CD8-positive, alpha-beta memory T cell (primary cell): ENCODE measurements around the gene ADAMTS18. TPM values are rescaled to one million over a fixed set of nuclear protein-coding genes. Genes with fewer than 3 reads are reported as not detected.

ENCODE experiments used
- CTCF ChIA-PET: fragments of 350-600 bp; sonication (Branson Sonifier 250); formaldehyde crosslinking; loops from one replicate; lab custom pipeline; 2021; ENCODE audit warnings: antibody characterized with exemption; lab: Charles Lee
- POLR2A ChIA-PET: fragments of 350-600 bp; sonication (Branson Sonifier 250); formaldehyde crosslinking; loops from one replicate; lab custom pipeline; 2021; ENCODE audit warnings: antibody characterized with exemption; lab: Charles Lee
- DNase-seq, 5 donors: peaks; one replicate each; pipeline versions ENCODE4 v3.0.0 to v3.0.0-alpha.2; 2020 to 2022; ENCODE audit warnings: mixed read lengths in 1 of 5
- H3K27ac ChIP-seq: one replicate; pipeline ENCODE4 v1.7.0; 2013; ENCODE audit warnings: low read depth, mild to moderate bottlenecking, low read length, moderate library complexity
- H3K27me3 ChIP-seq: 2 replicates; pipeline ENCODE4 v1.7.0; 2013; ENCODE audit warnings: low read length, mild to moderate bottlenecking; ENCODE audit not compliant: insufficient read depth, poor library complexity, severe bottlenecking
- H3K36me3 ChIP-seq: 2 replicates; pipeline ENCODE4 v1.7.0; 2013; ENCODE audit warnings: mild to moderate bottlenecking, low read length, moderate library complexity; ENCODE audit not compliant: insufficient read depth
- H3K4me1 ChIP-seq: 2 replicates; pipeline ENCODE4 v1.7.0; 2013; ENCODE audit warnings: mild to moderate bottlenecking, low read length, moderate library complexity; ENCODE audit not compliant: insufficient read depth
- H3K4me3 ChIP-seq: 2 replicates; pipeline ENCODE4 v1.7.0; 2013; ENCODE audit warnings: mild to moderate bottlenecking, low read length
- H3K9me3 ChIP-seq: 2 replicates; pipeline ENCODE4 v1.7.0; 2013; ENCODE audit warnings: mild to moderate bottlenecking, low read length
- H3K27ac Mint-ChIP-seq, 8 donors: one replicate each; pipeline ENCODE4 v1.8.0; 2020 to 2021; ENCODE audit warnings: mixed read lengths in 8 of 8, mild to moderate bottlenecking in 6 of 8, inconsistent platforms in 3 of 8, moderate library complexity in 3 of 8
- H3K27me3 Mint-ChIP-seq, 2 donors: one replicate each; pipeline ENCODE4 v1.8.0; 2020 to 2021; ENCODE audit warnings: mixed read lengths in 2 of 2, mild to moderate bottlenecking in 1 of 2, moderate library complexity in 1 of 2
- H3K36me3 Mint-ChIP-seq, 3 donors: one replicate each; pipeline ENCODE4 v1.8.0; 2020 to 2021; ENCODE audit warnings: mixed read lengths in 3 of 3, inconsistent platforms in 1 of 3, mild to moderate bottlenecking in 1 of 3
- H3K4me1 Mint-ChIP-seq, 3 donors: one replicate each; pipeline ENCODE4 v1.8.0; 2020 to 2021; ENCODE audit warnings: mixed read lengths in 3 of 3, inconsistent platforms in 1 of 3, mild to moderate bottlenecking in 1 of 3
- H3K4me3 Mint-ChIP-seq, 7 donors: one replicate each; pipeline ENCODE4 v1.8.0; 2020 to 2021; ENCODE audit warnings: mixed read lengths in 7 of 7, mild to moderate bottlenecking in 6 of 7, moderate library complexity in 4 of 7, inconsistent platforms in 2 of 7
- H3K9me3 Mint-ChIP-seq, 5 donors: one replicate each; pipeline ENCODE4 v1.8.0; 2020 to 2022; ENCODE audit warnings: mixed read lengths in 5 of 5, mild to moderate bottlenecking in 3 of 5, moderate library complexity in 2 of 5, inconsistent platforms in 1 of 5
- polyA plus RNA-seq: library from polyadenylated mRNA; unstranded; fragments of 300-500 nt; fragmentation: Illumina TruSeq; gene quantifications from one replicate; pipeline ENCODE4 v1.2.3, GENCODE V29; 2021
- total RNA-seq, 2 experiments: library from RNA; stranded (reverse); gene quantifications; one replicate each; pipeline ENCODE4 v1.2.3, GENCODE V29; 2021

The ADAMTS18 gene
- total and polyA plus RNA-seq, 3 experiments from 2014 or later: not detected

GRCh38 chr16:77306075-77306474 lies 128.8 kb downstream of the ADAMTS18 start:
- no peak overlapping the region for H3K27ac ChIP-seq
- H3K4me3 ChIP-seq: no peak overlapping the region
- no peaks in the 10 kb centered on the region for H3K36me3 ChIP-seq
- Mint-ChIP-seq H3K27me3 (peaks cover 0 to 3% of the 10 kb centered on the region in 2 donors), H3K4me3 (no peak overlapping the region), H3K36me3 (no peaks in the 10 kb centered on the region), H3K27ac (no peak overlapping the region), H3K4me1 (no peaks in the 10 kb centered on the region), H3K9me3 (no peaks in the 10 kb centered on the region)
- ChIA-PET POLR2A (no interaction called here), CTCF (no interaction called here)
- H3K9me3 ChIP-seq: no peaks in the 10 kb centered on the region
- no peaks in the 10 kb centered on the region for H3K27me3 ChIP-seq
- DNase-seq: no peak
- H3K4me1 ChIP-seq: no peaks in the 10 kb centered on the region

DNA sequence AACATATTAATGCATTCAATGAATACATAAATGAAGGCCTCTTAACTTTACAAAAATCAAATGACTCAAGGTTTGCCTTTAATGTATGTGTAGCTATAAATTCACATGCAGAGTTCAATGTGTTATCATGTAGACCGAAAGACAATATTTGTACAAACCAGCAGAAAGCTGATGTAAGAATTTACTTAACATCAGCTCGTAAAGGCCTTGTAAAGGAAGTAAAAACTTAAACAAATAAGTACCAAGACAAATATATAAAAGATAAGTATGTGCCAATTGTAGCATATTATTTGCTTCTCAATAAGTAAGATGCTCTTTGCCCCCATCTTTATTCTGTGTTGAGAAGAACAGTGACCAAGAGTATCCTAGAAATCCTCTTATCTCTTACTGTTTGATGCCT lies 130.0 kb downstream of the ADAMTS18 start:
- no peak for DNase-seq
- Histone ChIP-seq H3K4me3 (no peak overlapping the region), H3K27ac (no peak overlapping the region), H3K27me3 (no peaks in the 10 kb centered on the region), H3K4me1 (no peaks in the 10 kb centered on the region), H3K9me3 (no peaks in the 10 kb centered on the region), H3K36me3 (no peaks in the 10 kb centered on the region)
- Mint-ChIP-seq H3K4me1 (no peaks in the 10 kb centered on the region), H3K27ac (no peak overlapping the region), H3K27me3 (peaks cover 0 to 3% of the 10 kb centered on the region in 2 donors), H3K4me3 (no peak overlapping the region), H3K36me3 (no peaks in the 10 kb centered on the region), H3K9me3 (no peaks in the 10 kb centered on the region)
- POLR2A ChIA-PET: no interaction called here
- CTCF ChIA-PET: no interaction called here

- H3K36me3 ChIP-seq: no peaks in the 10 kb centered on the region
- no peak overlapping the region for H3K27ac Mint-ChIP-seq
- H3K27me3 ChIP-seq: no peaks in the 10 kb centered on the region
- H3K9me3 ChIP-seq: no peaks in the 10 kb centered on the region
- ChIA-PET CTCF (no interaction called here), POLR2A (no interaction called here)
- H3K4me1 Mint-ChIP-seq: no peaks in the 10 kb centered on the region
- H3K27me3 Mint-ChIP-seq: peaks cover 0 to 3% of the 10 kb centered on the region in 2 donors
- no peak for DNase-seq
- H3K4me3 ChIP-seq: no peak overlapping the region
- no peak overlapping the region for H3K27ac ChIP-seq
- no peaks in the 10 kb centered on the region for H3K36me3 Mint-ChIP-seq
- no peaks in the 10 kb centered on the region for H3K4me1 ChIP-seq
- no peaks in the 10 kb centered on the region for H3K9me3 Mint-ChIP-seq
- no peak overlapping the region for H3K4me3 Mint-ChIP-seq
Observed at GRCh38 chr16:77304134-77304533, 130.7 kb downstream of the ADAMTS18 start.

DNA sequence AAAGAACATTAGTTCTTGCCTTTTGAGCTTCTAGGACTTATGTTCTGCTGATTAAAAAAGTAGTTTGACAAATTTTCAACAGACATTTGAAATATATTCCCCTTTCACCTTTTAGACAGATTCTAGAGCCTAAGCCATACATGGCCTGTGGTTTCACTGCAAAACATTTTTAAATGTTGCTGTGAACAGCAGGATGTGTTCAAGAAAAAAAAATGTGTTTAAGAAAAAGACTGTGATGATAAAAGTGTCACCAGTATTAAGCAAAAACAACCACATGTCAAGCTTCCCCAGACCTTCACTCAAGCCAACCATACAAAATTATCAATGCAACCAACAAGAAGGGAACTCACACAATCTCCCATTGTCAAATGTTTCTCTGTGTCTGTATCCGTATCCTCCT lies 132.2 kb downstream of the ADAMTS18 start:
- no peaks in the 10 kb centered on the region for H3K36me3 Mint-ChIP-seq
- no peaks in the 10 kb centered on the region for H3K4me1 Mint-ChIP-seq
- peaks cover 0 to 3% of the 10 kb centered on the region in 2 donors for H3K27me3 Mint-ChIP-seq
- ChIA-PET POLR2A (no interaction called here), CTCF (no interaction called here)
- H3K9me3 Mint-ChIP-seq: no peaks in the 10 kb centered on the region
- H3K4me3 ChIP-seq: no peak overlapping the region
- no peaks in the 10 kb centered on the region for H3K4me1 ChIP-seq
- DNase-seq: no peak
- H3K27ac ChIP-seq: no peak overlapping the region
- H3K36me3 ChIP-seq: no peaks in the 10 kb centered on the region
- no peak overlapping the region for H3K4me3 Mint-ChIP-seq
- peak overlapping the region in 1 of 8 donors; percentile 85 for H3K27ac Mint-ChIP-seq
- H3K27me3 ChIP-seq: no peaks in the 10 kb centered on the region
- no peaks in the 10 kb centered on the region for H3K9me3 ChIP-seq

DNA sequence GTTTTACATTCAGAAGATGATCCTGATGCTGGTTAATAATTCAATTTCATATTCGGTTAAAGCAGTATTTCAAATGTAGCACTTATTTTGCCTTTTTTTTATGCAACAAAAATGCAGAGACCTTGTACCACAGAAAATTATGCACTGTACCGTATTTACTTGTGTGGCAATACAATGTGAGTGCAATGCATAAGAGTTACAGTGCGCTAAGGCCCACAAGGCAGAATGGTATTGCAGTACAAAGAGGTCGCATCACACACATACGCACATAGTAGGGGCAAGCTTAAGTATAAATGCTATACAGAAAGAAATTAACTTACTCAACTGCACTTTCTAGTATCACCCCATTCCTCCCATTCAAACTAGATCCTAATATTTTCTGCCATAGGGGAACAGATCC lies 132.6 kb downstream of the ADAMTS18 start:
- DNase-seq: no peak
- Histone ChIP-seq H3K36me3 (no peaks in the 10 kb centered on the region), H3K4me1 (no peaks in the 10 kb centered on the region), H3K27ac (no peak overlapping the region), H3K27me3 (no peaks in the 10 kb centered on the region), H3K4me3 (no peak overlapping the region), H3K9me3 (no peaks in the 10 kb centered on the region)
- no peaks in the 10 kb centered on the region for H3K4me1 Mint-ChIP-seq
- H3K9me3 Mint-ChIP-seq: no peaks in the 10 kb centered on the region
- H3K27ac Mint-ChIP-seq: no peak overlapping the region
- ChIA-PET POLR2A (no interaction called here), CTCF (no interaction called here)
- H3K27me3 Mint-ChIP-seq: peaks cover 0 to 3% of the 10 kb centered on the region in 2 donors
- no peaks in the 10 kb centered on the region for H3K36me3 Mint-ChIP-seq
- no peak overlapping the region for H3K4me3 Mint-ChIP-seq

DNA sequence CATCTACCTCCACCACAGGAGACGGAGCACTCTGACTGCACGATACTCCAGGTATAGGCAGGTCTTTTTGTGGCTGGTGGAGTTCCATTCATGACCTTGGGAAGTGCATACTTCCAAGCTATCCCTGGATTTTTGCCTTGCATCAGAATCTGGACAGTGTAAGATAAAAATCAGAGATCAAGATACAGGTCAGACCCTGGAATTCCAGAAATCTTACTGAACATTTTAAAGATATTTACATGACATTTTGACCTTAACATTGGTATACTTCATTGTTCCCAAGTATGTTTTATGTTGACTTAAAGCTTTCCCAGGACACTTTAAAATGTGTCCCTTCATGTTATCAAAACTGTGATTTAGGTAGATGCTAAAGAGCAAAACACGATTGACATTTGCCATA lies 134.6 kb downstream of the ADAMTS18 start:
- Histone ChIP-seq H3K4me1 (no peaks in the 10 kb centered on the region), H3K27ac (no peak overlapping the region), H3K4me3 (no peak overlapping the region), H3K9me3 (no peaks in the 10 kb centered on the region), H3K27me3 (no peaks in the 10 kb centered on the region), H3K36me3 (no peaks in the 10 kb centered on the region)
- Mint-ChIP-seq H3K4me1 (no peaks in the 10 kb centered on the region), H3K9me3 (no peaks in the 10 kb centered on the region), H3K36me3 (no peaks in the 10 kb centered on the region), H3K27me3 (peaks cover 0 to 3% of the 10 kb centered on the region in 2 donors), H3K27ac (no peak overlapping the region), H3K4me3 (no peak overlapping the region)
- ChIA-PET CTCF (no interaction called here), POLR2A (no interaction called here)
- DNase-seq: no peak

- H3K27me3 Mint-ChIP-seq: peaks cover 0 to 2% of the 10 kb centered on the region in 2 donors
- POLR2A ChIA-PET: no interaction called here
- H3K27ac Mint-ChIP-seq: no peak overlapping the region
- no peaks in the 10 kb centered on the region for H3K9me3 ChIP-seq
- H3K36me3 ChIP-seq: no peaks in the 10 kb centered on the region
- H3K4me3 ChIP-seq: no peak overlapping the region
- H3K27me3 ChIP-seq: no peaks in the 10 kb centered on the region
- H3K9me3 Mint-ChIP-seq: no peaks in the 10 kb centered on the region
- no peak for DNase-seq
- no peak overlapping the region for H3K27ac ChIP-seq
- no peaks in the 10 kb centered on the region for H3K4me1 Mint-ChIP-seq
- no peaks in the 10 kb centered on the region for H3K36me3 Mint-ChIP-seq
- no peaks in the 10 kb centered on the region for H3K4me1 ChIP-seq
- CTCF ChIA-PET: no interaction called here
- no peak overlapping the region for H3K4me3 Mint-ChIP-seq
Observed at GRCh38 chr16:77299395-77299794, 135.4 kb downstream of the ADAMTS18 start.

GRCh38 chr16:77298418-77299360 lies 136.1 kb downstream of the ADAMTS18 start:
- H3K27me3 Mint-ChIP-seq: no peaks in the 10 kb centered on the region
- H3K27ac ChIP-seq: no peak overlapping the region
- no peaks in the 10 kb centered on the region for H3K27me3 ChIP-seq
- no peak overlapping the region for H3K4me3 Mint-ChIP-seq
- no peak for DNase-seq
- H3K36me3 Mint-ChIP-seq: no peaks in the 10 kb centered on the region
- no peak overlapping the region for H3K4me3 ChIP-seq
- no peaks in the 10 kb centered on the region for H3K4me1 ChIP-seq
- CTCF ChIA-PET: no interaction called here
- H3K27ac Mint-ChIP-seq: no peak overlapping the region
- H3K4me1 Mint-ChIP-seq: no peaks in the 10 kb centered on the region
- no peaks in the 10 kb centered on the region for H3K36me3 ChIP-seq
- POLR2A ChIA-PET: no interaction called here
- H3K9me3 ChIP-seq: no peaks in the 10 kb centered on the region
- H3K9me3 Mint-ChIP-seq: no peaks in the 10 kb centered on the region
